ENCODE data around the gene DCST1.

DNA sequence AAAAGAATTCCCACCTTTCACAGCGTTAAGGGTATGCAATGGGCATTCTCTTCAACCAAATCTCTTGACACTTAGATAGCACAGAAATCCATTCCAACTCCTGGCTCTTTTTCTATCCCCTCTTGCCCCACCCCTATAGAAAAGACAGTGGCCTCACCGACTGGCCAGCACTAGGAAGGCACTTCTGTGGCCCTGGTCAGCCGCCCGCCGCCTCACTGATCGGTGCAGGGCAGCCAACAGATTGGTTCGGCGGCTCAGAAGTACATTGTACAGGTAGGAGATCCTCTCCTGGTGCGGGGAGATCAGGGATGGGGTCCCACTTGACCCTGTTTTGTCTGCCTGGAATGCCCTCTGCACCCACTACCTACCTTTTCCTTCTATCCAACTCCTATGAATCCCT, 9.3 kb upstream of the DCST1 start:
- TF ChIP-seq, protein P1, sequence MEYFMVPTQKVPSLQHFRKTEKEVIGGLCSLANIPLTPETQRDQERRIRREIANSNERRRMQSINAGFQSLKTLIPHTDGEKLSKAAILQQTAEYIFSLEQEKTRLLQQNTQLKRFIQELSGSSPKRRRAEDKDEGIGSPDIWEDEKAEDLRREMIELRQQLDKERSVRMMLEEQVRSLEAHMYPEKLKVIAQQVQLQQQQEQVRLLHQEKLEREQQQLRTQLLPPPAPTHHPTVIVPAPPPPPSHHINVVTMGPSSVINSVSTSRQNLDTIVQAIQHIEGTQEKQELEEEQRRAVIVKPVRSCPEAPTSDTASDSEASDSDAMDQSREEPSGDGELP (IDR thresholded peaks at IDR 0.05; ENCODE audit: borderline replicate concordance, low read depth), result no peak
- TF ChIP-seq SKI (IDR thresholded peaks at IDR 0.05; ENCODE audit: partially characterized antibody), result no peak
- TF ChIP-seq NFE2 (CRISPR knock-in tag; IDR thresholded peaks at IDR 0.05), result no peak
- no peak for TF ChIP-seq POGZ (CRISPR knock-in tag; IDR thresholded peaks at IDR 0.05)
- no peak for TF ChIP-seq SALL2 (CRISPR knock-in tag; IDR thresholded peaks at IDR 0.05)
- TF ChIP-seq, protein P2, sequence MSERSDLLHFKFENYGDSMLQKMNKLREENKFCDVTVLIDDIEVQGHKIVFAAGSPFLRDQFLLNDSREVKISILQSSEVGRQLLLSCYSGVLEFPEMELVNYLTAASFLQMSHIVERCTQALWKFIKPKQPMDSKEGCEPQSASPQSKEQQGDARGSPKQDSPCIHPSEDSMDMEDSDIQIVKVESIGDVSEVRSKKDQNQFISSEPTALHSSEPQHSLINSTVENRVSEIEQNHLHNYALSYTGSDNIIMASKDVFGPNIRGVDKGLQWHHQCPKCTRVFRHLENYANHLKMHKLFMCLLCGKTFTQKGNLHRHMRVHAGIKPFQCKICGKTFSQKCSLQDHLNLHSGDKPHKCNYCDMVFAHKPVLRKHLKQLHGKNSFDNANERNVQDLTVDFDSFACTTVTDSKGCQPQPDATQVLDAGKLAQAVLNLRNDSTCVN (CRISPR knock-in tag; IDR thresholded peaks at IDR 0.05; ENCODE audit: borderline replicate concordance), result no peak
- TF ChIP-seq ZSCAN12 (CRISPR knock-in tag; IDR thresholded peaks at IDR 0.05), result no peak
- TF ChIP-seq, protein P3, sequence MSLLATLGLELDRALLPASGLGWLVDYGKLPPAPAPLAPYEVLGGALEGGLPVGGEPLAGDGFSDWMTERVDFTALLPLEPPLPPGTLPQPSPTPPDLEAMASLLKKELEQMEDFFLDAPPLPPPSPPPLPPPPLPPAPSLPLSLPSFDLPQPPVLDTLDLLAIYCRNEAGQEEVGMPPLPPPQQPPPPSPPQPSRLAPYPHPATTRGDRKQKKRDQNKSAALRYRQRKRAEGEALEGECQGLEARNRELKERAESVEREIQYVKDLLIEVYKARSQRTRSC (CRISPR knock-in tag; IDR thresholded peaks at IDR 0.05; ENCODE audit: low read depth), result no peak
- TF ChIP-seq BHLHE40 (IDR thresholded peaks at IDR 0.05; ENCODE audit: low read length), result no peak
- TF ChIP-seq, protein P4, sequence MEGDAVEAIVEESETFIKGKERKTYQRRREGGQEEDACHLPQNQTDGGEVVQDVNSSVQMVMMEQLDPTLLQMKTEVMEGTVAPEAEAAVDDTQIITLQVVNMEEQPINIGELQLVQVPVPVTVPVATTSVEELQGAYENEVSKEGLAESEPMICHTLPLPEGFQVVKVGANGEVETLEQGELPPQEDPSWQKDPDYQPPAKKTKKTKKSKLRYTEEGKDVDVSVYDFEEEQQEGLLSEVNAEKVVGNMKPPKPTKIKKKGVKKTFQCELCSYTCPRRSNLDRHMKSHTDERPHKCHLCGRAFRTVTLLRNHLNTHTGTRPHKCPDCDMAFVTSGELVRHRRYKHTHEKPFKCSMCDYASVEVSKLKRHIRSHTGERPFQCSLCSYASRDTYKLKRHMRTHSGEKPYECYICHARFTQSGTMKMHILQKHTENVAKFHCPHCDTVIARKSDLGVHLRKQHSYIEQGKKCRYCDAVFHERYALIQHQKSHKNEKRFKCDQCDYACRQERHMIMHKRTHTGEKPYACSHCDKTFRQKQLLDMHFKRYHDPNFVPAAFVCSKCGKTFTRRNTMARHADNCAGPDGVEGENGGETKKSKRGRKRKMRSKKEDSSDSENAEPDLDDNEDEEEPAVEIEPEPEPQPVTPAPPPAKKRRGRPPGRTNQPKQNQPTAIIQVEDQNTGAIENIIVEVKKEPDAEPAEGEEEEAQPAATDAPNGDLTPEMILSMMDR (CRISPR knock-in tag; IDR thresholded peaks at IDR 0.05), result no peak
- TF ChIP-seq, protein P5, sequence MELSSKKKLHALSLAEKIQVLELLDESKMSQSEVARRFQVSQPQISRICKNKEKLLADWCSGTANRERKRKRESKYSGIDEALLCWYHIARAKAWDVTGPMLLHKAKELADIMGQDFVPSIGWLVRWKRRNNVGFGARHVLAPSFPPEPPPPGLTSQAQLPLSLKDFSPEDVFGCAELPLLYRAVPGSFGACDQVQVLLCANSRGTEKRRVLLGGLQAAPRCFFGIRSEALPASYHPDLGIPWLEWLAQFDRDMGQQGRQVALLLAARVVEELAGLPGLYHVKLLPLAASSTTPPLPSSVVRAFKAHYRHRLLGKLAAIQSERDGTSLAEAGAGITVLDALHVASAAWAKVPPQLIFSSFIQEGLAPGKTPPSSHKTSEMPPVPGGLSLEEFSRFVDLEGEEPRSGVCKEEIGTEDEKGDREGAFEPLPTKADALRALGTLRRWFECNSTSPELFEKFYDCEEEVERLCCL (CRISPR knock-in tag; IDR thresholded peaks at IDR 0.05; ENCODE audit: borderline replicate concordance), result no peak
- TF ChIP-seq, protein P6, sequence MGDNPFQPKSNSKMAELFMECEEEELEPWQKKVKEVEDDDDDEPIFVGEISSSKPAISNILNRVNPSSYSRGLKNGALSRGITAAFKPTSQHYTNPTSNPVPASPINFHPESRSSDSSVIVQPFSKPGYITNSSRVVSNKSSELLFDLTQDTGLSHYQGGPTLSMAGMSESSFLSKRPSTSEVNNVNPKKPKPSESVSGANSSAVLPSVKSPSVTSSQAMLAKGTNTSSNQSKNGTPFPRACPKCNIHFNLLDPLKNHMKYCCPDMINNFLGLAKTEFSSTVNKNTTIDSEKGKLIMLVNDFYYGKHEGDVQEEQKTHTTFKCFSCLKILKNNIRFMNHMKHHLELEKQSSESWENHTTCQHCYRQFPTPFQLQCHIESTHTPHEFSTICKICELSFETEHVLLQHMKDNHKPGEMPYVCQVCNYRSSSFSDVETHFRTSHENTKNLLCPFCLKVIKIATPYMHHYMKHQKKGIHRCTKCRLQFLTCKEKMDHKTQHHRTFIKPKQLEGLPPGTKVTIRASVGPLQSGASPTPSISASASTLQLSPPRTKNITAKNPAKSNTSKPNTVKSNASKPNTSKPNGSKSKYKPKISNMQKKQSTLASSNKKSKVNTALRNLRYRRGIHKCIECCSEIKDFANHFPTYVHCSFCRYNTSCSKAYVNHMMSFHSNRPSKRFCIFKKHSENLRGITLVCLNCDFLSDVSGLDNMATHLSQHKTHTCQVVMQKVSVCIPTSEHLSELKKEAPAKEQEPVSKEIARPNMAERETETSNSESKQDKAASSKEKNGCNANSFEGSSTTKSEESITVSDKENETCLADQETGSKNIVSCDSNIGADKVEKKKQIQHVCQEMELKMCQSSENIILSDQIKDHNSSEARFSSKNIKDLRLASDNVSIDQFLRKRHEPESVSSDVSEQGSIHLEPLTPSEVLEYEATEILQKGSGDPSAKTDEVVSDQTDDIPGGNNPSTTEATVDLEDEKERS (CRISPR knock-in tag; IDR thresholded peaks at IDR 0.05), result no peak
- TF ChIP-seq, protein P7, sequence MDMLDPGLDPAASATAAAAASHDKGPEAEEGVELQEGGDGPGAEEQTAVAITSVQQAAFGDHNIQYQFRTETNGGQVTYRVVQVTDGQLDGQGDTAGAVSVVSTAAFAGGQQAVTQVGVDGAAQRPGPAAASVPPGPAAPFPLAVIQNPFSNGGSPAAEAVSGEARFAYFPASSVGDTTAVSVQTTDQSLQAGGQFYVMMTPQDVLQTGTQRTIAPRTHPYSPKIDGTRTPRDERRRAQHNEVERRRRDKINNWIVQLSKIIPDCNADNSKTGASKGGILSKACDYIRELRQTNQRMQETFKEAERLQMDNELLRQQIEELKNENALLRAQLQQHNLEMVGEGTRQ (IDR thresholded peaks at IDR 0.05; ENCODE audit: low read depth, low read length), result no peak
- TF ChIP-seq, protein P7 (CRISPR knock-in tag; IDR thresholded peaks at IDR 0.05; ENCODE audit: borderline replicate concordance), result no peak
